Astrocyte (in vitro differentiated cells and primary cell): Measurements from ENCODE around the gene SYTL2. TPM values are rescaled to one million over a fixed set of nuclear protein-coding genes. Genes with fewer than 3 reads are reported as not detected.
A peak's percentile ranks its signal among the peaks of the same experiment; 100 is the strongest.

Source experiments
- DNase-seq: peaks from one replicate; pipeline ENCODE4 v3.0.0-alpha.2; 2010; ENCODE audit warnings: low read depth
- FAIRE-seq: peaks from 2 replicates; lab custom pipeline; 2011; peaks lifted over from hg19 to GRCh38; lab: Jason Lieb, UNC
- H2AFZ ChIP-seq: 2 replicates; pipeline ENCODE4 v1.6.0; 2012; ENCODE audit warnings: low read depth, low read length, inconsistent platforms
- H3K27ac ChIP-seq: 2 replicates; pipeline ENCODE4 v1.5.1; 2011; ENCODE audit warnings: low read depth, low read length, inconsistent platforms
- H3K27me3 ChIP-seq: 2 replicates; pipeline ENCODE4 v1.6.0; 2011; ENCODE audit warnings: low read length, inconsistent platforms; ENCODE audit not compliant: insufficient read depth
- H3K36me3 ChIP-seq: 2 replicates; pipeline ENCODE4 v1.5.1; 2011; ENCODE audit warnings: low read length, inconsistent platforms; ENCODE audit not compliant: insufficient read depth
- H3K4me1 ChIP-seq: 2 replicates; pipeline ENCODE4 v1.5.1; 2011; ENCODE audit warnings: low read length, inconsistent platforms; ENCODE audit not compliant: insufficient read depth
- H3K4me2 ChIP-seq: 2 replicates; pipeline ENCODE4 v1.6.0; 2012; ENCODE audit warnings: low read length, inconsistent platforms
- H3K4me3 ChIP-seq: 2 replicates; pipeline ENCODE4 v1.5.1; 2011; ENCODE audit warnings: low read depth, mild to moderate bottlenecking, low read length, inconsistent platforms; ENCODE audit not compliant: insufficient read depth
- H3K79me2 ChIP-seq: 2 replicates; pipeline ENCODE4 v1.6.0; 2012; ENCODE audit warnings: mild to moderate bottlenecking, low read length, inconsistent platforms; ENCODE audit not compliant: insufficient read depth
- H3K9ac ChIP-seq: 2 replicates; pipeline ENCODE4 v1.6.0; 2012; ENCODE audit warnings: mild to moderate bottlenecking, low read length, inconsistent platforms
- H3K9me3 ChIP-seq: 2 replicates; pipeline ENCODE4 v1.5.1; 2012; ENCODE audit warnings: low read depth, mild to moderate bottlenecking, low read length, inconsistent platforms; ENCODE audit not compliant: insufficient read depth
- H4K20me1 ChIP-seq: 2 replicates; pipeline ENCODE4 v1.6.0; 2012; ENCODE audit warnings: low read length, inconsistent platforms; ENCODE audit not compliant: insufficient read depth
- H3K27ac Mint-ChIP-seq: one replicate; pipeline ENCODE4 v1.8.0; 2021; ENCODE audit warnings: mild to moderate bottlenecking, mixed read lengths; ENCODE audit not compliant: unreplicated experiment
- H3K27me3 Mint-ChIP-seq: one replicate; pipeline ENCODE4 v1.8.0; 2021; ENCODE audit warnings: low read depth, mixed read lengths; ENCODE audit not compliant: unreplicated experiment
- H3K36me3 Mint-ChIP-seq: one replicate; pipeline ENCODE4 v1.8.0; 2021; ENCODE audit warnings: low read depth, mixed read lengths; ENCODE audit not compliant: unreplicated experiment
- H3K4me1 Mint-ChIP-seq: one replicate; pipeline ENCODE4 v1.8.0; 2021; ENCODE audit warnings: low read depth, mixed read lengths; ENCODE audit not compliant: unreplicated experiment
- H3K4me3 Mint-ChIP-seq: one replicate; pipeline ENCODE4 v1.8.0; 2021; ENCODE audit warnings: mild to moderate bottlenecking, moderate library complexity, mixed read lengths; ENCODE audit not compliant: unreplicated experiment
- H3K9me3 Mint-ChIP-seq: one replicate; pipeline ENCODE4 v1.8.0; 2021; ENCODE audit warnings: mild to moderate bottlenecking, mixed read lengths; ENCODE audit not compliant: unreplicated experiment
- CTCF ChIP-seq: IDR thresholded peaks from 2 replicates; pipeline ENCODE4 v1.5.1; 2011; ENCODE audit warnings: low read depth, mild to moderate bottlenecking, inconsistent platforms, low read length, moderate library complexity; ENCODE audit not compliant: insufficient read depth
- EZH2 ChIP-seq: IDR thresholded peaks from 2 replicates; pipeline ENCODE4 v1.6.1; 2012; ENCODE audit warnings: mild to moderate bottlenecking, low read length, inconsistent platforms; ENCODE audit not compliant: insufficient read depth
- total RNA-seq: library from RNA; stranded (reverse); gene quantifications from 2 replicates; pipeline ENCODE4 v1.2.1, GENCODE V29; 2021

The SYTL2 gene
- total RNA-seq, 1 donor from 2014 or later, result 36.9 TPM

- Mint-ChIP-seq H3K27me3 (no peaks in the 10 kb centered on the region), H3K36me3 (peaks cover 3% of the 10 kb centered on the region), H3K9me3 (no peaks in the 10 kb centered on the region), H3K4me3 (no peak overlapping the region), H3K27ac (no peak overlapping the region), H3K4me1 (peaks cover 10% of the 10 kb centered on the region)
- DNase-seq (no peak), FAIRE-seq (no peak)
- no peaks in the 10 kb centered on the region for H3K36me3 ChIP-seq
- no peaks in the 10 kb centered on the region for H3K9me3 ChIP-seq
- no peak overlapping the region for H2AFZ ChIP-seq
- H3K27ac ChIP-seq, result no peak overlapping the region
- no peak overlapping the region for H3K4me3 ChIP-seq
- no peaks in the 10 kb centered on the region for H3K4me1 ChIP-seq
- no peaks in the 10 kb centered on the region for H3K27me3 ChIP-seq
- H3K9ac ChIP-seq, result no peak overlapping the region
- no peaks in the 10 kb centered on the region for H3K79me2 ChIP-seq
- no peak for TF ChIP-seq EZH2
- no peak for TF ChIP-seq CTCF
- H4K20me1 ChIP-seq, result no peaks in the 10 kb centered on the region
- no peak overlapping the region for H3K4me2 ChIP-seq
These were observed 15.0 kb downstream of the SYTL2 start for GRCh38 chr11:85795712-85796487.

GRCh38 chr11:85791409-85791990, 19.4 kb downstream of the SYTL2 start:
- no peak overlapping the region for H3K4me2 ChIP-seq
- H3K27me3 ChIP-seq, result no peaks in the 10 kb centered on the region
- H3K27ac ChIP-seq, result no peak overlapping the region
- Mint-ChIP-seq H3K4me1 (peaks cover 27% of the 10 kb centered on the region), H3K36me3 (no peaks in the 10 kb centered on the region), H3K4me3 (peak overlapping the region; percentile 18), H3K9me3 (peaks cover 2% of the 10 kb centered on the region), H3K27me3 (no peaks in the 10 kb centered on the region), H3K27ac (no peak overlapping the region)
- no peaks in the 10 kb centered on the region for H3K9me3 ChIP-seq
- H2AFZ ChIP-seq, result no peak overlapping the region
- no peak for DNase-seq
- H3K79me2 ChIP-seq, result no peaks in the 10 kb centered on the region
- H3K9ac ChIP-seq, result no peak overlapping the region
- no peak for FAIRE-seq
- H3K4me1 ChIP-seq, result no peaks in the 10 kb centered on the region
- no peaks in the 10 kb centered on the region for H4K20me1 ChIP-seq
- no peak overlapping the region for H3K4me3 ChIP-seq
- TF ChIP-seq CTCF (no peak), EZH2 (no peak)
- H3K36me3 ChIP-seq, result no peaks in the 10 kb centered on the region
